HFF-Myc (cell line): ENCODE data around the gene FKRP.

ENCODE experiments used
- DNase-seq: peaks from one replicate; pipeline ENCODE4 v3.0.0-alpha.2; 2011; ENCODE audit warnings: low read depth; ENCODE audit errors: extremely low read depth
- H3K4me3 ChIP-seq: replicated peaks from 2 replicates; pipeline ENCODE4 v1.5.1; 2011; ENCODE audit warnings: low read depth, mild to moderate bottlenecking, control low read depth, low read length
- CTCF ChIP-seq: IDR thresholded peaks from 2 replicates; pipeline ENCODE4 v1.5.1; 2012; ENCODE audit warnings: mild to moderate bottlenecking, low read depth, low read length, control low read depth; ENCODE audit errors: missing control alignments

FKRP gene

DNA sequence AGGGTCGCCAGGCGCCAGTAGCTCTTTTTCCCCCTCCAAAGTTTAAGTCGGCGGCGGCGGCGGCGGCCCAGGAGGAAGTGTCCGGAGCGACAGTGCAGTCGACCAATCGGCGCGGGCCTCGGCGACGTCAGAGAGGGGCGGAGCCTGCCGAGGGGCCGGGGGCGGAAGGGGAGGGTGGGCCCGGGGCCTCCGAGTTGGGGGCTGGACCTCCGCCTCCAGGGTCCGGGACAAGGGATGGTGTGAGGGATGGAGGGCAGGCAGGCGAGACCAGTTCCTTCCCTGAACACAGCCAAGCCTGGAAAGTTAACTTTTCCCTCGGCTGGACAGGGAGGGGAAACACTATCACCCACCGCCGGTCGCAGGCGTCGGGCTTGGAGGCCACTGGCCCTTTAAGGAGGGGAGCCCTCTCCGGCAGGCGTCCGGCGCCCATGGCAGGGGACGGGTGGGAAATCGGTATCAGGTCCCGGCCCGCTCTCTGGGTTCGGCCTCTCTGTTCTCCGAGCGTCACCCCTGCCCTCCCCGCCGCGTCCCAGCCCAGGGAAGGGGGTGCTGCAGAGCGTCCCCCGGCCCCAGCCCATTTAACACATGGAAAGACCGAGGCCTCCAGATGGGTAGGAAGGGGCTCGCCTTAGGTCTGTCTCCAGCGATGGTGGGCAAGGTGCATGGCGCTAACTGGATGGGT is 28.7 kb upstream of the FKRP start, which contains the start of gene PRKD2:
PRKD2 (minus strand) TSS at position 81 of the 682 bp plus-strand sequence. CDS start 744 bp downstream, outside the sequence.
- no peak for TF ChIP-seq CTCF
- no peak for DNase-seq
- peak within 1 kb of the TSS; percentile 76 for H3K4me3 ChIP-seq

- TF ChIP-seq CTCF: no peak
- DNase-seq: no peak
- peak overlapping the region; percentile 76 for H3K4me3 ChIP-seq
These were observed 28.1 kb upstream of the FKRP start for GRCh38 chr19:46717716-46718143.

GRCh38 chr19:46718157-46718933 is 27.5 kb upstream of the FKRP start:
- DNase-seq: no peak
- H3K4me3 ChIP-seq: no peak overlapping the region
- TF ChIP-seq CTCF: no peak

GRCh38 chr19:46718934-46719622 is 26.8 kb upstream of the FKRP start:
- H3K4me3 ChIP-seq: no peak overlapping the region
- no peak for DNase-seq
- no peak for TF ChIP-seq CTCF

DNA sequence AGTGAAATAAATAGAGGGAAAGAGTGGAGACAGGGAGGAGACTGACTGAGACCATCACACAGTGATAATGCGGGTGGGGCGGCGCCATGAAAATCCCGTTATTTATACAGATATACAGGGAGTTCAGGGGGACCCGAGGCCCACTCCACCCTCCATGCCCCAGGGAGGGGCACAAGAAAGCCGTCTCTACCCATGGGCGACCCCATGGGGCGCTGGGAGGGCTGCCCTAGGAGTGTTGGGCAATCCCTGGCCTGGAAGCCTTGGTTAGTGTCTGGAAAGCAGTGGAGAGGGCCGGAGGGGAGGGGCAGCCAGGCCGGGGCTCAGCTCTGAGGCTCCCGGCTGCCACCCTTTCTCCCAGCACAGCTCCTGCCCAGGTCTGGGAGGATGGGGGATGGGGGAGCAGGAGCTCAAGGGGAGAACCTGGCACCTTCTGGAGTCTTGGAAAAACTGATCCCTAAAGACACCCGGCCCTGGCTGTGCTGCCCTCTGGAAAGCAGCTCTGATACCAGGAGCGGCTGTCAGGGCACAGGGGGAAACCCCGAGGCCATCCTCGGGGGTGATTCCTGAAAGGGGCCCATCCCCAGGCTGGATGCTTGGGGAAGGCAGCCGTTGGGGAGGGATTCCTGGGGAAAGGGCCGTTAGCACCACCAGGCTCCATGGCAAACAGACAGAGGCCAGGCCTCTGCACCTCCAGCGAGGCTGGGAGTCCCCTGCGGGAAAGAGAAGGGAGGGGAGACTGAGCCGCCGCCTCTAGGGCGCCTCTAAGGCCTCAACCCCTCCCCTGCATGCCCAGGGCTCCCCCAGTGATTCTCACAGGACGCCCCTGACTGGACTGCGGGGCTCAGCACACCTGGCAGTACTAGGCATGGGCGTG is 26.0 kb upstream of the FKRP start:
- no peak for TF ChIP-seq CTCF
- H3K4me3 ChIP-seq: no peak overlapping the region
- DNase-seq: no peak
